Measurements from ENCODE around the gene TMEM30A.

The TMEM30A gene

GRCh38 chr6:75315978-75316377 is 31.4 kb upstream of the TMEM30A start:
- Histone ChIP-seq H4K91ac (ENCODE audit: low read depth, low read length, poor library complexity) (no peak overlapping the region), H2AFZ (ENCODE audit: low read length) (no peak overlapping the region), H3K4me3 (ENCODE audit: low read length in 2 of 2) (no peak overlapping the region), H3K27ac (replicated peaks; ENCODE audit: low read length) (no peak overlapping the region), H3K23ac (ENCODE audit: low read depth, low read length, poor library complexity) (no peak overlapping the region), H2BK120ac (ENCODE audit: low read depth, low read length) (no peak overlapping the region), H3K4me2 (ENCODE audit: insufficient read depth, low read length, poor library complexity, severe bottlenecking) (no peak overlapping the region), H3K27me3 (ENCODE audit: control insufficient read depth in 3 of 3, insufficient read depth in 3 of 3, low read depth in 1 of 3, low read length in 3 of 3) (no peaks in the 10 kb centered on the region), H2BK15ac (ENCODE audit: low read length) (no peak overlapping the region), H3K4me1 (ENCODE audit: control insufficient read depth in 2 of 2, insufficient read depth in 1 of 2, low read depth in 1 of 2, low read length in 2 of 2) (peaks cover 3 to 5% of the 10 kb centered on the region in 2 donors), H2AK5ac (ENCODE audit: low read depth, low read length) (no peak overlapping the region), H3K9ac (ENCODE audit: low read depth, low read length, poor library complexity) (no peak overlapping the region), H3K18ac (ENCODE audit: low read length) (no peak overlapping the region), H3K9me3 (replicated peaks in 1 of 2; ENCODE audit: control insufficient read depth in 2 of 2, insufficient read depth in 1 of 2, low read depth in 1 of 2, low read length in 2 of 2) (peaks cover 0 to 5% of the 10 kb centered on the region in 2 donors), H4K8ac (ENCODE audit: low read depth, low read length) (no peak overlapping the region), H3K36me3 (replicated peaks in 1 of 2; ENCODE audit: control insufficient read depth in 2 of 2, insufficient read depth in 2 of 2, low read length in 2 of 2) (peaks cover 0 to 4% of the 10 kb centered on the region in 2 donors), H2BK12ac (ENCODE audit: low read length) (no peak overlapping the region), H3K14ac (ENCODE audit: low read length) (no peak overlapping the region), H3K79me1 (ENCODE audit: low read depth, low read length) (no peaks in the 10 kb centered on the region), H2BK5ac (ENCODE audit: low read length) (no peak overlapping the region), H3K4ac (ENCODE audit: low read length) (no peak overlapping the region)
- no peak for DNase-seq (ENCODE audit: low spot score)

GRCh38 chr6:75308250-75308988 is 23.8 kb upstream of the TMEM30A start:
- Histone ChIP-seq H3K27ac (replicated peaks; ENCODE audit: low read length) (no peak overlapping the region), H3K4me2 (ENCODE audit: insufficient read depth, low read length, poor library complexity, severe bottlenecking) (no peak overlapping the region), H3K4me1 (ENCODE audit: control insufficient read depth in 2 of 2, insufficient read depth in 1 of 2, low read depth in 1 of 2, low read length in 2 of 2) (peaks cover 2 to 6% of the 10 kb centered on the region in 2 donors), H2BK5ac (ENCODE audit: low read length) (no peak overlapping the region), H2AK5ac (ENCODE audit: low read depth, low read length) (no peak overlapping the region), H4K91ac (ENCODE audit: low read depth, low read length, poor library complexity) (no peak overlapping the region), H3K4ac (ENCODE audit: low read length) (no peak overlapping the region), H2AFZ (ENCODE audit: low read length) (peak overlapping the region; percentile 69), H3K14ac (ENCODE audit: low read length) (no peak overlapping the region), H4K8ac (ENCODE audit: low read depth, low read length) (no peak overlapping the region), H3K36me3 (replicated peaks in 1 of 2; ENCODE audit: control insufficient read depth in 2 of 2, insufficient read depth in 2 of 2, low read length in 2 of 2) (peaks cover 0 to 4% of the 10 kb centered on the region in 2 donors), H2BK120ac (ENCODE audit: low read depth, low read length) (no peak overlapping the region), H3K4me3 (ENCODE audit: low read length in 2 of 2) (no peak overlapping the region), H2BK15ac (ENCODE audit: low read length) (no peak overlapping the region), H3K18ac (ENCODE audit: low read length) (no peak overlapping the region), H3K23ac (ENCODE audit: low read depth, low read length, poor library complexity) (no peak overlapping the region), H2BK12ac (ENCODE audit: low read length) (no peak overlapping the region), H3K9ac (ENCODE audit: low read depth, low read length, poor library complexity) (no peak overlapping the region), H3K79me1 (ENCODE audit: low read depth, low read length) (no peaks in the 10 kb centered on the region), H3K9me3 (replicated peaks in 1 of 2; ENCODE audit: control insufficient read depth in 2 of 2, insufficient read depth in 1 of 2, low read depth in 1 of 2, low read length in 2 of 2) (no peaks in the 10 kb centered on the region), H3K27me3 (ENCODE audit: control insufficient read depth in 3 of 3, insufficient read depth in 3 of 3, low read depth in 1 of 3, low read length in 3 of 3) (no peaks in the 10 kb centered on the region)
- DNase-seq (ENCODE audit: low spot score) = no peak
- WGBS, 2 donors (ENCODE audit: extremely low coverage in 2 of 2, insufficient read length in 2 of 2, insufficient replicate concordance in 1 of 2) = no CpG with 5 or more reads among the region's 11 CpGs

- no peak overlapping the region for H2BK5ac ChIP-seq (ENCODE audit: low read length)
- no peaks in the 10 kb centered on the region for H3K9me3 ChIP-seq (replicated peaks in 1 of 2; ENCODE audit: control insufficient read depth in 2 of 2, insufficient read depth in 1 of 2, low read depth in 1 of 2, low read length in 2 of 2)
- H3K4me3 ChIP-seq (ENCODE audit: low read length in 2 of 2) = no peak overlapping the region
- no peak overlapping the region for H3K27ac ChIP-seq (replicated peaks; ENCODE audit: low read length)
- H2AFZ ChIP-seq (ENCODE audit: low read length) = no peak overlapping the region
- no peak overlapping the region for H2AK5ac ChIP-seq (ENCODE audit: low read depth, low read length)
- H3K14ac ChIP-seq (ENCODE audit: low read length) = no peak overlapping the region
- no peak overlapping the region for H3K4me2 ChIP-seq (ENCODE audit: insufficient read depth, low read length, poor library complexity, severe bottlenecking)
- no peak overlapping the region for H2BK120ac ChIP-seq (ENCODE audit: low read depth, low read length)
- DNase-seq (ENCODE audit: low spot score) = no peak
- no peak overlapping the region for H3K18ac ChIP-seq (ENCODE audit: low read length)
- H3K27me3 ChIP-seq (ENCODE audit: control insufficient read depth in 3 of 3, insufficient read depth in 3 of 3, low read depth in 1 of 3, low read length in 3 of 3) = no peaks in the 10 kb centered on the region
- no peak overlapping the region for H2BK15ac ChIP-seq (ENCODE audit: low read length)
- WGBS, 2 donors (ENCODE audit: extremely low coverage in 2 of 2, insufficient read length in 2 of 2, insufficient replicate concordance in 1 of 2) = no CpG with 5 or more reads among the region's 2 CpGs
- H3K4me1 ChIP-seq (ENCODE audit: control insufficient read depth in 2 of 2, insufficient read depth in 1 of 2, low read depth in 1 of 2, low read length in 2 of 2) = peaks cover 2 to 6% of the 10 kb centered on the region in 2 donors
- H3K79me1 ChIP-seq (ENCODE audit: low read depth, low read length) = no peaks in the 10 kb centered on the region
- H3K36me3 ChIP-seq (replicated peaks in 1 of 2; ENCODE audit: control insufficient read depth in 2 of 2, insufficient read depth in 2 of 2, low read length in 2 of 2) = peaks cover 0 to 2% of the 10 kb centered on the region in 2 donors
- H4K91ac ChIP-seq (ENCODE audit: low read depth, low read length, poor library complexity) = no peak overlapping the region
- H3K9ac ChIP-seq (ENCODE audit: low read depth, low read length, poor library complexity) = no peak overlapping the region
- no peak overlapping the region for H2BK12ac ChIP-seq (ENCODE audit: low read length)
- no peak overlapping the region for H3K23ac ChIP-seq (ENCODE audit: low read depth, low read length, poor library complexity)
- H3K4ac ChIP-seq (ENCODE audit: low read length) = no peak overlapping the region
- H4K8ac ChIP-seq (ENCODE audit: low read depth, low read length) = no peak overlapping the region
Observed at GRCh38 chr6:75307364-75308004, 22.9 kb upstream of the TMEM30A start.

- Histone ChIP-seq H3K23ac (ENCODE audit: low read depth, low read length, poor library complexity) (no peak overlapping the region), H2BK120ac (ENCODE audit: low read depth, low read length) (no peak overlapping the region), H3K27ac (replicated peaks; ENCODE audit: low read length) (no peak overlapping the region), H2AK5ac (ENCODE audit: low read depth, low read length) (no peak overlapping the region), H2AFZ (ENCODE audit: low read length) (no peak overlapping the region), H3K27me3 (ENCODE audit: control insufficient read depth in 3 of 3, insufficient read depth in 3 of 3, low read depth in 1 of 3, low read length in 3 of 3) (no peaks in the 10 kb centered on the region), H2BK15ac (ENCODE audit: low read length) (no peak overlapping the region), H4K91ac (ENCODE audit: low read depth, low read length, poor library complexity) (no peak overlapping the region), H3K4me2 (ENCODE audit: insufficient read depth, low read length, poor library complexity, severe bottlenecking) (no peak overlapping the region), H3K79me1 (ENCODE audit: low read depth, low read length) (no peaks in the 10 kb centered on the region), H3K18ac (ENCODE audit: low read length) (no peak overlapping the region), H2BK5ac (ENCODE audit: low read length) (no peak overlapping the region), H3K14ac (ENCODE audit: low read length) (no peak overlapping the region), H3K9me3 (replicated peaks in 1 of 2; ENCODE audit: control insufficient read depth in 2 of 2, insufficient read depth in 1 of 2, low read depth in 1 of 2, low read length in 2 of 2) (no peaks in the 10 kb centered on the region), H3K4me1 (ENCODE audit: control insufficient read depth in 2 of 2, insufficient read depth in 1 of 2, low read depth in 1 of 2, low read length in 2 of 2) (peaks cover 2 to 6% of the 10 kb centered on the region in 2 donors), H3K9ac (ENCODE audit: low read depth, low read length, poor library complexity) (no peak overlapping the region), H3K4me3 (ENCODE audit: low read length in 2 of 2) (no peak overlapping the region), H2BK12ac (ENCODE audit: low read length) (no peak overlapping the region), H4K8ac (ENCODE audit: low read depth, low read length) (no peak overlapping the region), H3K36me3 (replicated peaks in 1 of 2; ENCODE audit: control insufficient read depth in 2 of 2, insufficient read depth in 2 of 2, low read length in 2 of 2) (no peaks in the 10 kb centered on the region), H3K4ac (ENCODE audit: low read length) (no peak overlapping the region)
- no peak for DNase-seq (ENCODE audit: low spot score)
- no CpG with 5 or more reads among the region's 3 CpGs for WGBS, 2 donors (ENCODE audit: extremely low coverage in 2 of 2, insufficient read length in 2 of 2, insufficient replicate concordance in 1 of 2)
Observed at GRCh38 chr6:75306064-75306463, 21.5 kb upstream of the TMEM30A start.

All from neuronal stem cell (in vitro differentiated cells).